Calu3 (cell line): ENCODE results near the gene ATXN7. TPM values are rescaled to one million over a fixed set of nuclear protein-coding genes. Genes with fewer than 3 reads are reported as not detected.

ENCODE experiments used
- BruUV-seq: library from RNA; stranded (reverse); fragments of 400-500 nt; replicated peaks from 2 replicates; lab custom pipeline; 2021; lab: Mats Ljungman, UMichigan
- CTCF ChIA-PET: fragments of 300-600 bp; sonication (Branson Sonifier 250); formaldehyde crosslinking; loops from one replicate; lab custom pipeline; 2022; ENCODE audit warnings: antibody characterized with exemption; lab: Charles Lee
- DNase-seq: peaks from one replicate; pipeline ENCODE4 v3.0.0; 2022
- H3K27ac Mint-ChIP-seq: one replicate; pipeline ENCODE4 v1.8.0; 2022; ENCODE audit warnings: mixed read lengths; ENCODE audit not compliant: unreplicated experiment
- H3K27me3 Mint-ChIP-seq: one replicate; pipeline ENCODE4 v1.8.0; 2022; ENCODE audit warnings: mixed read lengths; ENCODE audit not compliant: unreplicated experiment
- H3K36me3 Mint-ChIP-seq: one replicate; pipeline ENCODE4 v1.8.0; 2022; ENCODE audit warnings: mild to moderate bottlenecking, moderate library complexity, mixed read lengths; ENCODE audit not compliant: insufficient read depth, unreplicated experiment
- H3K4me1 Mint-ChIP-seq: one replicate; pipeline ENCODE4 v1.8.0; 2022; ENCODE audit warnings: mild to moderate bottlenecking, low read depth, mixed read lengths; ENCODE audit not compliant: unreplicated experiment
- H3K4me3 Mint-ChIP-seq: one replicate; pipeline ENCODE4 v1.8.0; 2022; ENCODE audit warnings: mild to moderate bottlenecking, low read depth, moderate library complexity, mixed read lengths; ENCODE audit not compliant: unreplicated experiment
- H3K9me3 Mint-ChIP-seq: one replicate; pipeline ENCODE4 v1.8.0; 2022; ENCODE audit warnings: low read depth, mixed read lengths; ENCODE audit not compliant: unreplicated experiment
- CTCF ChIP-seq: fragments of 200-600 bp; IDR thresholded peaks from one replicate; pipeline ENCODE4 v1.8.0; 2022; ENCODE audit warnings: antibody characterized with exemption; ENCODE audit not compliant: unreplicated experiment
- intact Hi-C: fragments of 100-400 bp; cut with micrococcal nuclease; formaldehyde crosslinking; loops from one replicate; pipeline ENCODE4 v1.10.0; 2022; ENCODE audit not compliant: unreplicated experiment
- total RNA-seq: library from RNA; stranded (reverse); gene quantifications from 2 replicates; pipeline ENCODE4 v1.2.3, GENCODE V29; 2022

The ATXN7 gene
- total RNA-seq, 1 experiment from 2014 or later, result 31.2 TPM

- H3K36me3 Mint-ChIP-seq, result no peaks in the 10 kb centered on the region
- H3K4me1 Mint-ChIP-seq, result peaks cover 20% of the 10 kb centered on the region
- intact Hi-C loops, result no loop called here
- H3K27ac Mint-ChIP-seq, result no peak overlapping the region
- no peaks in the 10 kb centered on the region for H3K9me3 Mint-ChIP-seq
- no peak for DNase-seq
- TF ChIP-seq CTCF, result no peak
- no peak overlapping the region for H3K4me3 Mint-ChIP-seq
- CTCF ChIA-PET, result no interaction called here
- BruUV-seq, result no TSS peak
- no peaks in the 10 kb centered on the region for H3K27me3 Mint-ChIP-seq
These were observed 67.6 kb downstream of the ATXN7 start for GRCh38 chr3:63931290-63931689.

- BruUV-seq, result no TSS peak
- H3K27ac Mint-ChIP-seq, result no peak overlapping the region
- no peak overlapping the region for H3K4me3 Mint-ChIP-seq
- no peak for TF ChIP-seq CTCF
- no peaks in the 10 kb centered on the region for H3K27me3 Mint-ChIP-seq
- CTCF ChIA-PET, result no interaction called here
- intact Hi-C loops, result no loop called here
- DNase-seq, result no peak
- H3K36me3 Mint-ChIP-seq, result peaks cover 7% of the 10 kb centered on the region
- no peaks in the 10 kb centered on the region for H3K9me3 Mint-ChIP-seq
- H3K4me1 Mint-ChIP-seq, result peaks cover 34% of the 10 kb centered on the region
These were observed 69.0 kb downstream of the ATXN7 start for GRCh38 chr3:63932509-63933212.

- no peaks in the 10 kb centered on the region for H3K27me3 Mint-ChIP-seq
- H3K36me3 Mint-ChIP-seq, result peaks cover 7% of the 10 kb centered on the region
- no peak for TF ChIP-seq CTCF
- no TSS peak for BruUV-seq
- intact Hi-C loops, result no loop called here
- CTCF ChIA-PET, result no interaction called here
- H3K4me1 Mint-ChIP-seq, result peaks cover 42% of the 10 kb centered on the region
- H3K9me3 Mint-ChIP-seq, result no peaks in the 10 kb centered on the region
- no peak for DNase-seq
- no peak overlapping the region for H3K4me3 Mint-ChIP-seq
- no peak overlapping the region for H3K27ac Mint-ChIP-seq
These were observed 69.8 kb downstream of the ATXN7 start for GRCh38 chr3:63933459-63933858.

- H3K27me3 Mint-ChIP-seq, result no peaks in the 10 kb centered on the region
- CTCF ChIA-PET, result no interaction called here
- H3K9me3 Mint-ChIP-seq, result no peaks in the 10 kb centered on the region
- no peak for TF ChIP-seq CTCF
- H3K27ac Mint-ChIP-seq, result no peak overlapping the region
- peaks cover 7% of the 10 kb centered on the region for H3K36me3 Mint-ChIP-seq
- no TSS peak for BruUV-seq
- H3K4me3 Mint-ChIP-seq, result no peak overlapping the region
- intact Hi-C loops, result no loop called here
- H3K4me1 Mint-ChIP-seq, result peaks cover 49% of the 10 kb centered on the region
- no peak for DNase-seq
These were observed 70.6 kb downstream of the ATXN7 start for GRCh38 chr3:63934041-63934866.
